Coronary artery (tissue), 2 donors: Measurements from ENCODE around the gene ARHGEF4.

Source experiments
- DNase-seq: peaks from one replicate; pipeline ENCODE4 v3.0.0-alpha.2; 2017; ENCODE audit warnings: low spot score
- H3K27ac ChIP-seq, 2 donors: fragments of 200-600 bp; sonication (generic); one replicate each; pipeline ENCODE4 v1.5.1; 2016 to 2019
- H3K4me3 ChIP-seq: fragments of 200-600 bp; sonication (generic); 2 replicates; pipeline ENCODE4 v1.5.1; 2016; ENCODE audit warnings: mild to moderate bottlenecking, moderate library complexity
- CTCF ChIP-seq: fragments of 200-600 bp; sonication (generic); IDR thresholded peaks from one replicate; pipeline ENCODE4 v1.5.1; 2019; ENCODE audit warnings: antibody characterized with exemption

The ARHGEF4 gene

GRCh38 chr2:130976591-130977237 lies 140.0 kb downstream of the ARHGEF4 start:
- no peak for TF ChIP-seq CTCF
- H3K27ac ChIP-seq: no peak overlapping the region
- no peak for DNase-seq
- no peak overlapping the region for H3K4me3 ChIP-seq

DNA sequence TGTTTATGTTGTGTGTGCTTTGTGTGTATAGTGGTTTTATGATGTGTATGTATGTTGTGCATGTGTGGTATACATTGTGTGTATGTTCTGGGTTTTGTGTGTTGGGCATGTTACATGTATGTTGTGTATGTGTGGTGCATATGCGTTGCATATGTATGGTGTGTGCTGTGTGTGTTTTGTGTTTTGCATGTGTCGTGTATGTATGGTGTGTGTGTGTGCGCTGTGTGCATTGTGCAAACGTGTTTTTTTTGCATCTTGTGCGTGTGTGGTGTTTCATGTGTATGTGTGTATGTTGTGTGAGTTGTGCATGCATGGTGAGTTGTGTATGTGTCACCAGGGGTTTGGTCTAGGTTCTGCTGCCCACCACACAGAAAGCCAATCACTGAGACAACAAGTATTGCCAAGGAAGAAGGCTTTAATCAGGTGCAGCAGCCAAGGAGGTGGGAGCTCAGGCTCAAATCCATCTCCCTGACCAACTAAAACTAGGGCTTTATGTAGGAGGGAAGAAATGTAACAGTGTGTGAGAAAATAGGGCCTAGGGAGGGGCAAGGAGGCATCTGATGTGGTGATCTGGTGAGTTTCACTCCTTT lies 140.8 kb downstream of the ARHGEF4 start:
- no peak for TF ChIP-seq CTCF
- no peak for DNase-seq
- H3K4me3 ChIP-seq: no peak overlapping the region
- H3K27ac ChIP-seq: no peak overlapping the region

- DNase-seq: no peak
- no peak overlapping the region for H3K27ac ChIP-seq
- H3K4me3 ChIP-seq: no peak overlapping the region
- no peak for TF ChIP-seq CTCF
These were observed 145.0 kb downstream of the ARHGEF4 start for GRCh38 chr2:130981667-130982066.

DNA sequence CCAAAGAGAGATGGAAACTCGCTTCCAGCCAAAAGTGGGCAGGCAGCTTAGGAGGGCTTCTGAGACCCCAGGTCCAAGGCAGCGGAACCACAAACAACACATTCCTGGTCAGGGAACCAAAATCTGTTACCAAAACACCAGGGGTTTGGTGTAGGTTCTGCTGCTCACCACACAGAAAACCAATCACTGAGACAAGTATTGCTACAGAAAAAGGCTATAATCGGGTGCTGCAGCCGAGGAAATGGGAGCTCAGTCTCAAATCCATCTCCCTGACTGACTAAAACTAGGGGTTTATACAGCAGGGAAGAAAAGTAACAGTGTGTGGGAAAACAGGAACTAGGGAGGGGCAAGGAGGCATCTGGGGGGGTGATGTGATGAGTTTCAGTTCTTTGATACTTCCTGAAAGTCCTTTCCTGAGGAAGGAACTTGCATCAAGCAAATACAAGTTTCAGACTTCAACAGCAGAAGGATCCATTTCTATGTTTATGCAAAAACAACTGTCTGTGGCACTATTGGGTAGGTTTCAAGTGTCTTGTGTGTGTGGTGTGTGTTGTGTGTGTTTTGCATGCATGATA lies 148.6 kb downstream of the ARHGEF4 start:
- TF ChIP-seq CTCF: no peak
- DNase-seq: no peak
- H3K27ac ChIP-seq: no peak overlapping the region
- H3K4me3 ChIP-seq: no peak overlapping the region

DNA sequence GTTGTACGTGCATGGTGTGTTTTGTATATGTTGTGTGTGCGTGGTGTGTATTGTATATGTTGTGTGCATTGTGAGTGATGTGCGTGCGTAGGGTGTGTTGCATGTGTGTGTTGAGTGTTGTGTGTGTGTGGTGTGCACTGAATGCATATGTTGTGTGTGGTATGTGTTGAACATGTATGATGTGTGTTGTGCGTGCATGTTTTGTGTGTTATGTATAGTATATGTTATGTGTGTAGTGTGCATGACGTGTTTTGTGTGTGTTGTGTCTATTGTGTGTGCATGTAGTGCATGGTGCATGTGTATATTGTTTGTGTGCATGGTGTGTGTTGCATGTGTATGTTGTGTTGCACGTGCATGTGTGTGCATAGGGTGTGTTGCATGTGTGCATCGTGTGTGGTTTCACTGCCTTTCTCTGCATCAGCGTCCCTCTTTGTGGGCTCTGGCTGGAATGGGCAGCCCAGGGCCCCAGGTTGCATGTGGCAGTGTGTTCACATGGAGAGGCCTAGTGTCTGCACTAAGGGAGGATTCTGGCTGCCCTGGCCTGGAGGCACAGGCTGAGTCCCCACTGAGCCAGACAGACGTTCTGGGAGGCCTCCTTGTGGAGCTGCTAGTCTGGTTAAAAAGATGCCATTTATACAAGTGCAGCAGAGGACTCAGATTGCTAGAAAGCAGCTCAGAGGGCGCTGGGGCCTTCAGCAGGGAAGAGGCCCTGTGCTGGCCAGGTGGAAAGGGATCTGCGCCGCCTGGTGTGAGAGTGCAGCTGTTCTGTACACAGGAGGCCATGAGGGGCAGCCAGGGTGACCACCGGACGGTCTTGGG lies 149.3 kb downstream of the ARHGEF4 start:
- Histone ChIP-seq H3K27ac (no peak overlapping the region), H3K4me3 (no peak overlapping the region)
- no peak for DNase-seq
- no peak for TF ChIP-seq CTCF

GRCh38 chr2:130986890-130987493 lies 150.3 kb downstream of the ARHGEF4 start:
- Histone ChIP-seq H3K27ac (no peak overlapping the region), H3K4me3 (no peak overlapping the region)
- TF ChIP-seq CTCF: no peak
- no peak for DNase-seq
